ENCODE results near the gene DNHD1.

DNHD1 gene

DNA sequence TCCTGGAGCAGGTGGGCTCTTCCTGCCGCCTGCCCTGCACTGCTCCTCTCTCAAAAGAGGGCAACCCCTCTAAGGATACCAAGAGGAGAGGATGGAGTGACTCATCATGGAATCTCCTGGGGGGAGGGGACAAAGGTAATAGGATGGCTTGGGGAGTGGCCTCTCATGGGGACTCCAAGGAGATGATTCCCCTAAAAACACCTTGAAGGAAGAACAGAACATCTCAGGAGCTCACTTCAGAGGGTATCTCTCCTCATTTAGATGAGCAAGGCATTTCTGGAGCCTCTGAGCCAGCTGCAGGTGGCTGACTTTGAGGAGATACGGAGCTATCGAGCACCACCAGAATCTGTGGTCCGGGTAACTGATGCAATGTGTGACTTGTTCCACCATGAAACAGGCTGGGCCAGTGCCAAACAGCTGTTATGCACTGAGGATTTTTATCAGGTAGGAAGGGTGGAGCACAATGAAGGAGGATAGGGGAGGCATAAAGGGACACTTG lies 66.1 kb downstream of the DNHD1 start:
- in situ Hi-C loops (cut with MboI; ENCODE audit: low sequenced_read_pairs): no loop called here

DNA sequence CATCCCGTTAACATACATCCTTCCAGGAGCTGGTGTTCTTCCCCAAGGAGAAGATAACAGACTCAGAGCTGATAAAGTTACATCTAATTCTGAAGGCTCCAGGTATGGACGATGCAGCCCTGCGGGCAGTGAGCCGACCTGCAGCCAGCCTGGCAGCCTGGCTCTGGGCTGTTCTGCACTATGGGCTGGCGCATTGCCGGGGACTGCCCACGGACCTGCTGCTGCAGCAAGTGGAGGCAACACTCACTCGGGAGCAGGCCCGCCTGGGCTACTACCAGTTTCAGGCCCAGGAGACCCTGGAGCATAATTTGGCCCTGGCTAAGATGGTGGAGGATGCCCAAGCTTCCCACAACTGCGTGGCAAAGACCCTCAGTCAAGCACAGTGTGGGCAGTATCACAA lies 66.6 kb downstream of the DNHD1 start:
- in situ Hi-C loops (cut with MboI; ENCODE audit: low sequenced_read_pairs): no loop called here

DNA sequence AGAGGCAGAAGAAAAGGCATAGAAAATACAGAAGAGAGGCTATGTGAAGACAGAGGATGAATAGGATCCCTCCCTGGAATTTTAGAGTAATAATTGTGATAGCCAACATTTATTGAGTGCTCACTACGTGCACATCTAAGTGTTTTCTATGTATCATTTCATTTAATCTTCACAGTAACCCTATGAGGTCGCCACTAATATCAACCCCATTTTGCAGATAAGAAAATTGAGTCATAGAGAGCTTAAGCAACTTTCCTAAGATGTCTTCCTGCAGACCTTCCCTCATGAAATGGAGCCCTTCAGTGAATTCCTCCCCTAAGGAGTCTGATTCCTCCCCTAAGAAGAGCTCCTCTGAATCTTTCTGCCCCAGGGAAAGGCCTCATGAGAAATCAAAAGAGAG lies 68.2 kb downstream of the DNHD1 start:
- in situ Hi-C loops (cut with MboI; ENCODE audit: low sequenced_read_pairs): no loop called here

DNA sequence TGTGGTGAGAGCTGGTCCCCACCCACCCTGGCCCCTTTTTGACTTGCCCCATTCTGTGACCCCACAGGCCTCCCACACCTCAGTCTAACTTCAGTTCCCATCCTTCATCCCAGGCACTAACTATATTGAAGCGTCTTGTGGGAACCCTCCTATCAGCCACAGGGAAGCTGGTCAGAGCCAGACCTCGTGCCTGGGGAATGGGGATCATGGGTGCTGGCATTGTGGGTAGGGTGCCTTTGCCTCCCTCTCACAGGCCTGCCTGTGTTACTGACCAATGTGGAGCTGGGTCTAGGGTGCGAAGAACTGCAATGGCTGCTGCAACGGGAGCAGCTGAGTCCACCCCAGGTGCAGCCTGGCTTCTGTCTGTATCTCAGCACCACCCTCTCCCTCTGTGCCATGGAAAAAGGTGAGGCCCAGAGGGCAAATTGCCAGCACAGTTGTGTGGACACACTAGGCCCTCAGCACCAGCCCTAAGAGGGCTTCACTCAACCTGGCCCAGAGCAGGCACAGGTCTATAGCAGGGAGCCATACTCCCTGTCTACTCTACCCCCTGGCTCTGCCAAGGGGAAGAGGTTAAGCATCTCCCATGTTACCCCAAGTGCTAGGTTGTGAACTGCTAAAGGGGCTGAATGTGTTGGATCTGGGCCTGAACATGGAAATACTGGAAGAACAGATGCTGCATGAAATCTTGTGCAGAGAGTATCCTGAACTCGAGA lies 69.1 kb downstream of the DNHD1 start:
- in situ Hi-C loops (cut with MboI; ENCODE audit: low sequenced_read_pairs): no loop called here

DNA sequence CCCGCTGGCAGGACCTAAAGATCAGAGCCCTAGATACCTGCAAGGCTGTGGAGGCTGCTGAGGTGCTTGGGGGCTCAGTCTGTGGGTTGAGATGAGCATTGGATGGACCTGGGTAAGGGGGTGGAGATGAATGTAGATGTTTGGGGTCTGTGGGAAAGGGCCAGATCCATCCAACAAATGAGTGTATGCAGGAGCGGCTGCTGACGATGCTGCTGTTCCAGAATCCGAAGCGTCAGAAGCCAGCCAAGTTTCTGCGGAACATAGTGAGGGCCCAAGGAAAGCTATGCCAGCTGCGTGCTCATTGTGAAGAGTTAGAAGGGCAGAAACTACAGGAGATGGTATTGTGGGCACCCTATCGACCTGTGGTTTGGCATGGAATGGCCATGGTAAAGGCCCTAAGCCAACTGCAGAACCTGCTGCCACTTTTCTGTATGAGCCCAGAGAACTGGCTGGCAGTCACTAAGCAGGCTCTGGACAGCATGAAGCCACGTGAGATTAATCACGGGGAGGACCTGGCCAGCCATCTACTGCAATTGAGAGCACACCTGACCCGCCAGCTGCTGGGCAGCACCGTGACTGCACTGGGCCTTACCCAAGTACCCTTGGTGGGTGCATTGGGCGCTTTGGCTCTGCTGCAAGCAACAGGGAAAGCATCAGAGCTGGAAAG lies 69.8 kb downstream of the DNHD1 start:
- in situ Hi-C loops (cut with MboI; ENCODE audit: low sequenced_read_pairs): no loop called here

DNA sequence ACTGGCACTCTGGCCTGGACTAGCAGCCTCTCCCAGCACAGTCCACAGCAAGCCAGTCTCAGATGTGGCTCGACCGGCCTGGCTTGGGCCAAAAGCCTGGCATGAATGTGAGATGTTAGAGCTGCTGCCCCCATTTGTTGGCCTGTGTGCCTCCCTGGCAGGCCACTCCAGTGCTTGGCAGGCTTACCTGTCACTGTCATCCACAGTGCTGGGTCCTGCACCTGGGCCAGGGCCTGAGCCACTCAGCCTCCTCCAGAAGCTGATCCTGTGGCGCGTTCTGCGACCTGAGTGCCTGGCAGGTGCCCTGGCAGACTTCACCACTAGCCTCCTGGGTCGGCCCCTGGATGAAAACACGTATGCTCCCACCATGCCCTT lies 70.3 kb downstream of the DNHD1 start:
- in situ Hi-C loops (cut with MboI; ENCODE audit: low sequenced_read_pairs): no loop called here

DNA sequence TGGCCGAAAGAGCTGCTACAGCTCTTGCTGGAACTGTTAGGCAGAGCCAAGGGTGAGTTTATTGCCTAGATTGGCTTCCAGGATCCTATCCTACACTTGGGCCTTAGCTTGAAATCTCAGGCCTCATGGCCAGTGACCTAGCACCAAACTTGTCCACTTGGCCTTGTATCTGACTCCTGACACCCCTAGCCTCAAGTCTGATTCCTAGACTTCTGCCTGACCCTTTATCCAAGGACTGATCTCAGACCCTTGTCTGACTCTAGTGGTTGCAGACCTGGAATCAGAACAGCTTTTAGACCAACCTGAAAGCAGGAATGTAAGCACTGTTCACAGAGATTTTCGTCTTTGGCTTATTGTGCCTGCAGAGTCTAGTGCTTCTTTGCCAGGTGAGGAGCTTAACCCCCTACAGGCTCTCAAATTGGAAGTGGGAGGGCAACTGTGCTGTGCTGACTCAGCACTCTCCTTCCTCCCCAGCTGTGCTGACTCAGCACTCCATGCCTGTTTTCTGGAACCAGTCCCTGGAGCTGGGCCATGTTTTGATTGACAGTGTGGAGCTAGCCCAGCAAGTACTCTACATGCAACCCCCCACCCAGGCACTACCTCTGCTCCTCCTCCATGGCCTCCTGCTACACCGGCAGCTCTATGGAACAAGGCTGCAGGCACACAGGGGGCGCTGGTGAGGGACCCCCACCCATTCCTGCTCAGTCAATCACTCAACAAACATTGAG lies 71.3 kb downstream of the DNHD1 start:
- in situ Hi-C loops (cut with MboI; ENCODE audit: low sequenced_read_pairs): no loop called here

DNA sequence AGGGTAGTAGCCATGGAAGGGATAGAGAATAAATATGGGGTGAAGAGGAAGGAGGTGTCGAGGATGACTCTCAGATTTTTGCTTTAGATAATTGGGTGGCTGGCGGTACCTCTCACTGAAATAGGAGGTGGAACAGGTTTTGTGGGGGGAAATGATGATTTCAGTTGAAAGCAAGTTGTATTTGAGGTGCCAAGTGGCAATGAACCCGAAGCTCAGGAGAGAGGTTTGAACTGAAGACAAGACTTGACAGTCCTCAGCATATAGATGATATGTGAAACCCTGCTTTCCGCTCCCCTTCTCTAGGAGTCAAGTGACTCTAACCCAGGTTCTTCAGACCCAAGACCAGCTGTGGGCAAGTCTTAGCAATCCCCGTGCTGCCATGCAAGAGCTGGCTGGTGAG lies 72.6 kb downstream of the DNHD1 start:
- in situ Hi-C loops (cut with MboI; ENCODE audit: low sequenced_read_pairs): no loop called here

DNA sequence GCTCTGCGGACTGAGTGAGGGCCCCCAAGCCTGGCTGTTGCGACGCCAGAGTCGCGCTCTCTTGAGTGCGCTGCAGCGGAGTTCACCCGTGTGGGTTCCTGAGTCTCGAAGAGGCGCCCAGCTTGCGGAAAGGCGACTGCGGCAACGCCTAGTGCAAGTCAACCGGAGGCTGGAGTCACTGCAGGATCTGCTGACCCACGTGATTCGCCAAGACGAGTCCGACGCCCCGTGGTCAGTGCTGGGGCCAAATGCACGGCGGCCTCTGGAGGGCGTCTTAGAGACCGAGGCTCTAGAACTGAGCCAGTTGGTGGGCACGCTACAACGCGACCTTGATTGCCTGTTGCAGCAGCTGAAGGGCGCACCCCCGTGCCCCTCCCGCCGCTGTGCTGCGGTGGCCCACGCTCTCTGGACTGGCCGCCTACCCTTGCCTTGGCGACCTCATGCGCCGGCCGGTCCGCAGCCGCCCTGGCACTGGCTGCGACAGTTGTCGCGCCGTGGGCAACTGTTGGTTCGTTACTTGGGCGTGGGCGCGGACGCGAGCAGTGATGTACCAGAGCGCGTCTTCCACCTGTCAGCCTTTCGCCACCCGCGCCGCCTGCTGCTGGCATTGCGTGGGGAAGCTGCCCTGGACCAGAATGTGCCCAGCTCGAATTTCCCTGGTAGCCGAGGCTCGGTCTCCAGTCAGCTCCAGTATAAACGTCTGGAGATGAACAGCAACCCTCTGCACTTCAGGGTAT lies 73.8 kb downstream of the DNHD1 start:
- in situ Hi-C loops (cut with MboI; ENCODE audit: low sequenced_read_pairs): no loop called here

DNA sequence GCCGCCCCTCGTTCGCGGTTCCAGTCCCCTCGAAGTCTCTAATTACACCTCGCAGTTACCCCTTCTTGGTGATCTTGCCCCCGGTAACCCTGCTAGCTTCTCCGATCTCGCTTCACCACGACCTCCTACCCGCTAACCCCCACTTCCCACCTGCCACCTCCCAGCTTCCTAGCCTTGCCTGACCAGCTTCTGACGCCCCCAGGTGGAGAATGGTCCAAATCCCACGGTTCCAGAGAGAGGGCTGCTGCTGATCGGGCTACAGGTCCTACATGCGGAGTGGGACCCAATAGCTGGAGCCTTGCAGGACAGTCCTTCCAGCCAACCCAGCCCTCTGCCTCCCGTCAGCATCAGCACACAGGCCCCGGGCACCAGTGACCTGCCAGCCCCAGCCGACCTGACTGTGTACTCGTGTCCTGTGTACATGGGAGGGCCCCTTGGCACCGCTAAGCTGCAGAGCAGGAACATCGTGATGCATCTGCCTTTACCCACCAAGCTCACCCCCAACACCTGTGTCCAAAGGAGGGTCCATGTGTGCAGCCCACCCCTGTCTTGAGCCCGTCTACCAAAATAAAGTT lies 74.4 kb downstream of the DNHD1 start:
- in situ Hi-C loops (cut with MboI; ENCODE audit: low sequenced_read_pairs): no loop called here

DNA sequence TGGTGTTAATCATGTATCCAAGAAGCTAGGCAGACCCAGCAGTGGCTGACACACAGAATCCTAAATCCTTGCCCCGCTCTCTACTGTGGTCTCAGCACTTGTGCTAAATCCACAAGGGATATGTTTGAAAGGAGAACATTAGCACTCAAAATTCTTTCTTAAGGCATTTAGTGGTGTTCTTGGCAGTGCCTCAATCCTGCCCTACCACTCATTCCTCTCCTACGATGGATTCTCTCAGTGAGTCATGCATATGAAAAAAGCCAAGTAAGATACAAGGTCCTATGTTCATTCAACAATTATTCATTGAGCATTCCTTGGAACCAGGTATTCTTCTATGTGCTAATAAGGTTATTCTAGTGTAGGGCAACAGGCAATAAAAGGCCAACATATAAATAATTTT lies 75.1 kb downstream of the DNHD1 start:
- in situ Hi-C loops (cut with MboI; ENCODE audit: low sequenced_read_pairs): no loop called here

DNA sequence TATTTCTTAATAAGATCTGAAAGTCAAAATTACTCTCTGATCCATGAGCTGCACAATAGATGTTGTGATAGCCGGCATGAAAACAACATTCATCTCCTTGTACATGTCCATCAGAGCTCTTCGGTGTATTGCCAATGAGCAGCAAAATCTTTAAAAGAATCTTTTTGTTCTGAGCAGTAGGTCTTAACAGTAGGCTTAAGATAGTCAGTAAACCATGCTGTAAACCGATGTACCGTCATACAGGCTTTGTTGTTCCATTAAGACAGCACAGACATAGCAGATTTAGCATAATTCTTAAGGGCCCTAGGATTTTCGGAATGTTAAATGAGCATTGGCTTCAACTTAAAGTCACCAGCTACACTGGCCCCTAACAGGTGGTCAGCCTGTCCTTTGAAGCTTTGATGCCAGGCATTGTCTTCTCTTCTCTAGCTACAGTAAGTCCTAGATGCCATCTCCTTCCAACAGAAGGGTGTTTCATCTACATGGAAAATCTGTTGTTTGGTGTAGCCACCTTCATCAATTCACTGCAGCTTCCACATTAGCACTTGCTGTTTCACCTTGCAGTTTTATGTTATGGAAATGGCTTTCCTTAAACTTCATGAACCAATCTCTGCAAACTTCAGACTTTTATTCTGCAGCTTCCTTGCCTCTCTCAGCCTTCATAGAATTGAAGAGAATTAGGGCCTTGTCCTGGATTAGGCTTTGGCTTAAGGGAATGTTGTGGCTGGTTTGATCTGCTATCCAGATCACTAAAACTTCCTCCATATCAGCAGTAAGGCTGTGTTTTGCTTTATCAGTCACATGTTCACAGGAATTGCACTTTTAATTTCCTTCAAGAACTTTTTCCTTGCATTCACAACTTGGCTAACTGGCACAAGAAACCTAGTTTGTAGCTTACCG lies 78.0 kb downstream of the DNHD1 start:
- in situ Hi-C loops (cut with MboI; ENCODE audit: low sequenced_read_pairs): no loop called here

DNA sequence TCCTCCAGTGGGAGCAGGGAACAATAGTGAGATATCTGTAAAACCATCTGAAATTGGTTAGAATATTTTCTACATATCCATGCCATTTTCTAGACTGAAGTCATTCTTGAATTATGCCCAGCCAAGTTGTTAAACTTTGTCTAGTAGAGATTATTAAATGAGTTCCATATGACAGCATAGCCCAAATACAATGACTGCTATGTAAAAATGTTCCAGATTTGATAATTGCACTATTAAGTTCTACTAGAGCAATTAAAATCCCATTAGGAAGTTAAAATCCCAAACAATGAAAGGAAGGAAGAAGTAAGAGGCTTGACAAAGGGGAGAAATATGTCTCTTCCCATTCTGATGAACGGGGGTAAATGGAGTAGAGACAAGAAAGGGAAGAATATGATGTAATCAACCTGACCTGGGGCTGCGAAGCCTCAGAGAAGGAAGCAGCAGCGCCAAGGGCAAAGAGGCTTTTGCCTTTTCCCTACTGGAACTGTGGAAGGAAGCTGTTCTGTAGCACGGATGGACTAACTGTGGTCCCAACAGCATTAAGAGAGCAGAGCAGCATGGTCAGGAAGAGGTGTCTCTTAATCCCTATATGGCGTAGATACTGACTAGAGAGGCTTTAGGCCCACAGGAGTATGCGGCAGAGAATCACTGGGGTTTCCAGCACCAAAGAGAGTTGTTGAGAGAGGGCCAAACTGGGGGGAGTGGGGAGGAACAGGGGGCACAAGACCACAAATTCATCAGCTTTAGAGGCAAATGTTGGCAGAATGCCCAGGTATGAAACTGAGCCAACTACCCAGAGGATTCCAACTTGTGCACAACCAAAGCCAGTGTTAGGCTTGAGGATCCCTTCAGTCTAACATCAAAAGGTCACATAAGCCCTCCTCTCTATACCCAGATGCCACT lies 79.6 kb downstream of the DNHD1 start:
- in situ Hi-C loops (cut with MboI; ENCODE audit: low sequenced_read_pairs): no loop called here

DNA sequence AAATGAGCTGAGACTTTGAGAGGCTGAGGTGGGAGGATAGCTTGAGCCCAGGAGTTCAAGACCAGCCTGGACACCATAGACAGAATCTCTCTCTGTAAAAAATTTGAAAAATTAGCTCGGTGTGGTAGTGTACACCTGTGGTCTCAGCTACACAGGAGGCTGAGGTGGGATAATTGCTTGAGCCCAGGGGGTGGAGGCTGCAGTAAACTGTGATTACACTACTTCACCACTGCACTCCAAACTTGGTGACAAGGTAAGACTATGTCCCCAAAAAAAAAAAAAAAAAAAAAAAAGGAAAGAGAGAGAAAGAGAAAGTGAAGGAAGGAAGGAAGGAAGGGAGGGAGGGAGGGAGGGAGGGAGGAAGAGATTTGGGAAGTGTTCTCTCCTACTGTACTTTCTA lies 81.1 kb downstream of the DNHD1 start:
- in situ Hi-C loops (cut with MboI; ENCODE audit: low sequenced_read_pairs): no loop called here

DNA sequence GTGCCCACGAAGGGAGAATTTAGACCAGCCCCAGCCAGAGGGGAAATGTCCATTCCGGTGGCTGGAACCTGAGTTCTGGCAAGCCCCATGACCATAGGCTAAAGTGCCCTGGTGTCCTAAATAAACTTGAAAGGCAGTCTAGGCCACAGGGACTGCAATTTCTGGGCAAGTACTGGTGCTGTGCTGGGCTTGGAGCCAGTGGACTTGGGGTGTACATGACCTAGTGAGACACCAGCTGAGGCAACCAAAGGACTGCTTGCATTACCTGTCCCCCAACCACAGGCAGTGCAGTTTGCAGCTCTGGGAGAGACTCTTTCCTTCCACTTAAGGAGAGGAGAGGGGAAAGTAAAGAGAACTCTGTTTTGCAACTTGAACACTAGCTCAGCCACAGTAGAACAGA lies 82.6 kb downstream of the DNHD1 start:
- in situ Hi-C loops (cut with MboI; ENCODE audit: low sequenced_read_pairs): no loop called here

DNA sequence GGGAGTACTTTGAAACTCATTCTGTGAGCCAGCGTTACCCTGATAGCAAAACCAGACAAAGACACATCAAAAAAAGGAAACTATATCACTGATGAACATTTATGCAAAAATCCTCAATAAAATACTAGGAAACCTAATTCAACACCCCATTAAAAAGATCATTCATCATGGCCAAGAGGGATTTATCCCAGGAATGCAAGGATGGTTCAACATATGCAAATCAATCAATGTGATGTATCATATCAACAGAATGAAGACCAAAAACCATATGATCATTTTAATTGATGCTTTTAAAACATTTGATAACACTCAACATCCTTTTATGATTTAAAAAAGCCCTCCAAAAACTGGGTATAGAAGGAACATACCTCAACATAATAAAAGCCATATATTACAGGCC lies 86.5 kb downstream of the DNHD1 start:
- in situ Hi-C loops (cut with MboI; ENCODE audit: low sequenced_read_pairs): no loop called here

DNA sequence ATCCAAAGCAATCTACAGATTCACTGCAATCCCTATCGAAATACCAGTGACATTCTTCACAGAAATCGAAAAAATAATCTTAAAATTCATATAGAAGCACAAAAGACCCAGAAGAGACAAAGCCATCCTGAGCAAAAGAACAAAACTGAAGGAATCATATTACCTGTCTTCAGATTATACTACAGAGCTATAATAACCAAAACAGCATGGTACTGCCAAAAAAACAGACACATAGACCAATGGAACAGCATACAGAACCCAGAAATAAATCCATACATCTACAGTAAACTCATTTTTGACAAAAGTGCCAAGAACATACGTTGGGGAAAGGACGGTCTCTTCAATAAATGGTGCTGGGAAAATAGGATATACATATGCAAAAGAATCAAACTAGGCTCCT lies 87.4 kb downstream of the DNHD1 start:
- in situ Hi-C loops (cut with MboI; ENCODE audit: low sequenced_read_pairs): no loop called here

DNA sequence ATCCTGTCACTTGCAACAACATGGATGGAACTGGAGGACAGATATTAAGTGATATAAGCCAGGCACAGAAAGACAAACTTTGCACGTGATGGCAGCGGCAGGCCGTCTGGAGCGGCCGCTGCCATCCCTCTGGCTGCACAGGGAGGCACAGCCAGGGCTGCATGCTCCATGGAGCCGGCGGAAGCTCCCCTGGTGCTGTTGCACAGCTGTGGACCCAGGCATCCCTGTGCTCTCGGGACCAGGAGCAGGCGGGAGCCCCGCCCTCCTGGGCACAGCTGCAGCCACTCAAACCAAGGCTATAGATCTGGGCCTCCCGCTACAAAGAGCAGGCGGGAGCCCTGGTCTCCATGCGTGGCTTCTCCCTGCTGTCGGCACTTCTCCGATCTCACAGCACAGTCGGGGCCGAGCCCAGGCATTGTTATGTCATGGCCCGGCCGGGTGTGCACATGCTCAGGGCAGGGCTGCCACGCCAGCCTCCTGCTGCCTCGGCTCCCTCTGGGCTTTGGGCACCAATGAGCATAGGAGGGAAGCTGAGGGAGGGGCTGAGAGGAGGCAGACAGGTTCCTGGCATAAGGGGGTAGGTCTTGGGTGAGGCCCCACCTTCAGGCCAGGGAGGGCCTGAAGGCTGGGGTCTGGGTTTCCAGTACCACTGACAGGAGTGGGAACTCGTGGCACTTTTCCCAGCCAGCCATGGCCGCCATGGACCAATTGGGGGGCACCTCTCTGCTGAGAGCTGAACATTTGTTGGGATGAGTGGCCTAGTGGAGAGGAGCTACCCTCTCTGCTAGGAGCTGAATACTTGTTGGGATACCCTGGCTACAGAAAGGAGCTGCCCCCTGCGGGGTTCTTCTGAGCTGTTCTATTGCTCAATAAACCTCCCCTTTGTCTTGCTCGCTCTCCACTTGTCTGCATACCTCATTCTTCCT lies 89.6 kb downstream of the DNHD1 start:
- in situ Hi-C loops (cut with MboI; ENCODE audit: low sequenced_read_pairs): no loop called here

Measured in HL-60/S4 (cell line).